ENCODE results near the gene BBS9.

The BBS9 gene

GRCh38 chr7:33649476-33650441, 520.4 kb downstream of the BBS9 start:
- no peak for DNase-seq (ENCODE audit: low read depth)

GRCh38 chr7:33650828-33651227, 521.5 kb downstream of the BBS9 start:
- no peak for DNase-seq (ENCODE audit: low read depth)

- no peak for DNase-seq (ENCODE audit: low read depth)
Observed at GRCh38 chr7:33651998-33652515, 522.7 kb downstream of the BBS9 start.

DNA sequence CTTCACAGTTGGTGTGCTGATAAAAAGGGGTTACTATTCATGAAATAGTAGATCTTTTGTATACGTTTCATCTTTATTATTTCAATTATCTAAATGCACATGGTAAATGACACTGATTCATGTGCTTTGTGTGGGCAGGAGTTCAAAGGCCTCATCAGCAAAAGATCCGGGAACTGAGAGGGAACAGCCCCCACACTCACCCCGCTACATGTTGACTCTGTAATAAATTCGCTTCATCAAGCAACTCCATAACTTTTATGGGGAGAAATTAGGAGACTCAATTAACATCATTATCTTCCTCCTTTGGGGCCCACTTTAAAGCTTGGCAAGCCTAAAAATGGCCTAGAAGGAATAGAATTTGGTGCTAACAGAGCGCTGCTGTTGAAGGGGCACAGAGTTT, 525.3 kb downstream of the BBS9 start:
- no peak for DNase-seq (ENCODE audit: low read depth)
